ENCODE results near the gene SLC14A1.

SLC14A1 gene

GRCh38 chr18:45775241-45775676, 51.3 kb downstream of the SLC14A1 start:
- H3K4me3 ChIP-seq (ENCODE audit: low read depth, low read length), result peak overlapping the region; percentile 21
- TF ChIP-seq, protein P1, sequence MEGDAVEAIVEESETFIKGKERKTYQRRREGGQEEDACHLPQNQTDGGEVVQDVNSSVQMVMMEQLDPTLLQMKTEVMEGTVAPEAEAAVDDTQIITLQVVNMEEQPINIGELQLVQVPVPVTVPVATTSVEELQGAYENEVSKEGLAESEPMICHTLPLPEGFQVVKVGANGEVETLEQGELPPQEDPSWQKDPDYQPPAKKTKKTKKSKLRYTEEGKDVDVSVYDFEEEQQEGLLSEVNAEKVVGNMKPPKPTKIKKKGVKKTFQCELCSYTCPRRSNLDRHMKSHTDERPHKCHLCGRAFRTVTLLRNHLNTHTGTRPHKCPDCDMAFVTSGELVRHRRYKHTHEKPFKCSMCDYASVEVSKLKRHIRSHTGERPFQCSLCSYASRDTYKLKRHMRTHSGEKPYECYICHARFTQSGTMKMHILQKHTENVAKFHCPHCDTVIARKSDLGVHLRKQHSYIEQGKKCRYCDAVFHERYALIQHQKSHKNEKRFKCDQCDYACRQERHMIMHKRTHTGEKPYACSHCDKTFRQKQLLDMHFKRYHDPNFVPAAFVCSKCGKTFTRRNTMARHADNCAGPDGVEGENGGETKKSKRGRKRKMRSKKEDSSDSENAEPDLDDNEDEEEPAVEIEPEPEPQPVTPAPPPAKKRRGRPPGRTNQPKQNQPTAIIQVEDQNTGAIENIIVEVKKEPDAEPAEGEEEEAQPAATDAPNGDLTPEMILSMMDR (IDR thresholded peaks at IDR 0.05; ENCODE audit: insufficient read depth, low read depth, low read length, missing control alignments), result no peak
- peak; percentile 35 for DNase-seq (ENCODE audit: low read depth)

GRCh38 chr18:45775743-45776142, 51.8 kb downstream of the SLC14A1 start:
- DNase-seq (ENCODE audit: low read depth), result no peak
- H3K4me3 ChIP-seq (ENCODE audit: low read depth, low read length), result peak overlapping the region; percentile 21
- TF ChIP-seq, protein P1 (IDR thresholded peaks at IDR 0.05; ENCODE audit: insufficient read depth, low read depth, low read length, missing control alignments), result no peak

- H3K4me3 ChIP-seq (ENCODE audit: low read depth, low read length), result no peak overlapping the region
- TF ChIP-seq, protein P1 (IDR thresholded peaks at IDR 0.05; ENCODE audit: insufficient read depth, low read depth, low read length, missing control alignments), result no peak
- no peak for DNase-seq (ENCODE audit: low read depth)
These were observed 53.4 kb downstream of the SLC14A1 start for GRCh38 chr18:45777393-45777792.

DNA sequence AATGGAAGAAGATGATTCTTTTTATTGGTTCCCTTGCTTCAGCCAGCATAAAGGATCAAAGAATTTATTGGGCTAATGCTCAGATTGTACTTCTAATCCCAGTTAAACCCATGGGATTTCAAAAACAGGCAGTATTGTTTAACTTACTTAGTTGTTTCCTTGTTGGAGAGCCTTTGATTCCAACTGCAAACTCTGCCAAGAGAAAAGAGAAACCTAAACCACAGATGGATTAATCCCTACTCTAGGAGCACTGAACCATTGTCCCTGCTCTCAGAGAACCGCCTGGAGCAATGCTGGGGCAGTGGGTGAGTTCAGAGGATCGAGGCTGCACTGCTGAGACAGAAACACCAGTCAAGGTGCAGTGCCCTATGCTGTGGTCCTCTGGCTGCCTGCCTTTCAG, 56.6 kb downstream of the SLC14A1 start:
- DNase-seq (ENCODE audit: low read depth), result no peak
- H3K4me3 ChIP-seq (ENCODE audit: low read depth, low read length), result no peak overlapping the region
- TF ChIP-seq, protein P1 (IDR thresholded peaks at IDR 0.05; ENCODE audit: insufficient read depth, low read depth, low read length, missing control alignments), result no peak

DNA sequence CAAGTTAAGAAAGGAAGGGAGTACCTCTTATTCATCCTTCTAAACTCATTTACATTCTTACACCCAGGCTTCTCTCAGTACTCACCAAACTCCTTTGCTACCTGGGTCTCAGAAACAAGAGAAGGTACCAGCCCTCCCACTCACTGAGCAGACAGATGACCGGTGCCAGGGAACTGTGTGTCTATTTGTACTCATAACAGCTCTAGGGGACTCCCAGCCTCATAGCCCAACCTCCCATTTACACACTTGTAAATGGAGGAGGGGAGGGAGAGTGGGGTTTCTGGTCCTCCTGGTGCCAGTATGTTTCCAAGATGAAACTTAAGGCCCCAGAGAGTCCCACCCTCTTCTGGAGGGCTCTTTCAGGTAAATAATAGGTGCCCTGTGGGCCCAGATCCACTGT, 58.7 kb downstream of the SLC14A1 start:
- H3K4me3 ChIP-seq (ENCODE audit: low read depth, low read length), result no peak overlapping the region
- DNase-seq (ENCODE audit: low read depth), result peak; percentile 33
- TF ChIP-seq, protein P1 (IDR thresholded peaks at IDR 0.05; ENCODE audit: insufficient read depth, low read depth, low read length, missing control alignments), result no peak

- TF ChIP-seq, protein P1 (IDR thresholded peaks at IDR 0.05; ENCODE audit: insufficient read depth, low read depth, low read length, missing control alignments), result no peak
- H3K4me3 ChIP-seq (ENCODE audit: low read depth, low read length), result no peak overlapping the region
- DNase-seq (ENCODE audit: low read depth), result no peak
These were observed 59.4 kb downstream of the SLC14A1 start for GRCh38 chr18:45783097-45784075.

Data from GM12865 (cell line).